WTC11 (cell line): ENCODE results near the gene ID2.

ENCODE experiments used
- AFF4 ChIP-seq: sonication (generic); formaldehyde crosslinking; IDR thresholded peaks from 2 replicates; pipeline ENCODE4 v1.8.1; 2023; ENCODE audit warnings: mild to moderate bottlenecking, missing genetic modification reagents, borderline replicate concordance
- CTCF ChIP-seq: fragments of 200-600 bp; IDR thresholded peaks from 2 replicates; pipeline ENCODE4 v1.8.0; 2022; ENCODE audit warnings: antibody characterized with exemption
- ELF4 ChIP-seq: sonication (generic); formaldehyde crosslinking; IDR thresholded peaks from 2 replicates; pipeline ENCODE4 v1.8.1; 2022; ENCODE audit warnings: low read depth, mild to moderate bottlenecking, moderate library complexity, missing genetic modification reagents
- ESRRA ChIP-seq: sonication (generic); formaldehyde crosslinking; IDR thresholded peaks from 2 replicates; pipeline ENCODE4 v1.8.1; 2022; ENCODE audit warnings: mild to moderate bottlenecking, missing genetic modification reagents, borderline replicate concordance
- GABPB1 ChIP-seq: sonication (generic); formaldehyde crosslinking; IDR thresholded peaks from 2 replicates; pipeline ENCODE4 v1.8.1; 2023; ENCODE audit warnings: mild to moderate bottlenecking, missing genetic modification reagents
- JUN ChIP-seq: sonication (generic); formaldehyde crosslinking; IDR thresholded peaks from 2 replicates; pipeline ENCODE4 v1.8.0; 2023; ENCODE audit warnings: mild to moderate bottlenecking, missing genetic modification reagents
- RORB ChIP-seq: fragments of 250-450 bp; sonication (Bioruptor Pico); IDR thresholded peaks from 2 replicates; pipeline ENCODE4 v1.9.0; 2021; ENCODE audit warnings: mild to moderate bottlenecking
- ZNF263 ChIP-seq: sonication (generic); formaldehyde crosslinking; IDR thresholded peaks from 2 replicates; pipeline ENCODE4 v1.8.1; 2022; ENCODE audit warnings: low read depth, mild to moderate bottlenecking, moderate library complexity, missing genetic modification reagents
- TF ChIP-seq, protein P1 (sequence below): sonication (generic); formaldehyde crosslinking; IDR thresholded peaks from 2 replicates; pipeline ENCODE4 v1.8.1; 2022; ENCODE audit warnings: low read depth, mild to moderate bottlenecking, moderate library complexity, missing genetic modification reagents, borderline replicate concordance
- TF ChIP-seq, protein P2 (sequence below): sonication (generic); formaldehyde crosslinking; IDR thresholded peaks from 2 replicates; pipeline ENCODE4 v1.8.0; 2022; ENCODE audit warnings: mild to moderate bottlenecking, missing genetic modification reagents
- TF ChIP-seq, protein P3 (sequence below): sonication (generic); formaldehyde crosslinking; IDR thresholded peaks from 2 replicates; pipeline ENCODE4 v1.8.0; 2022; ENCODE audit warnings: mild to moderate bottlenecking, missing genetic modification reagents

- no peak for TF ChIP-seq CTCF
- no peak for TF ChIP-seq GABPB1
- TF ChIP-seq, protein P1, sequence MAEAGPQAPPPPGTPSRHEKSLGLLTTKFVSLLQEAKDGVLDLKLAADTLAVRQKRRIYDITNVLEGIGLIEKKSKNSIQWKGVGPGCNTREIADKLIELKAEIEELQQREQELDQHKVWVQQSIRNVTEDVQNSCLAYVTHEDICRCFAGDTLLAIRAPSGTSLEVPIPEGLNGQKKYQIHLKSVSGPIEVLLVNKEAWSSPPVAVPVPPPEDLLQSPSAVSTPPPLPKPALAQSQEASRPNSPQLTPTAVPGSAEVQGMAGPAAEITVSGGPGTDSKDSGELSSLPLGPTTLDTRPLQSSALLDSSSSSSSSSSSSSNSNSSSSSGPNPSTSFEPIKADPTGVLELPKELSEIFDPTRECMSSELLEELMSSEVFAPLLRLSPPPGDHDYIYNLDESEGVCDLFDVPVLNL (CRISPR knock-in tag) = no peak
- no peak for TF ChIP-seq ELF4 (CRISPR knock-in tag)
- no peak for TF ChIP-seq ZNF263 (CRISPR knock-in tag)
- TF ChIP-seq ESRRA (CRISPR knock-in tag) = no peak
- TF ChIP-seq JUN (CRISPR knock-in tag) = no peak
- TF ChIP-seq AFF4 (CRISPR knock-in tag) = no peak
- TF ChIP-seq, protein P2, sequence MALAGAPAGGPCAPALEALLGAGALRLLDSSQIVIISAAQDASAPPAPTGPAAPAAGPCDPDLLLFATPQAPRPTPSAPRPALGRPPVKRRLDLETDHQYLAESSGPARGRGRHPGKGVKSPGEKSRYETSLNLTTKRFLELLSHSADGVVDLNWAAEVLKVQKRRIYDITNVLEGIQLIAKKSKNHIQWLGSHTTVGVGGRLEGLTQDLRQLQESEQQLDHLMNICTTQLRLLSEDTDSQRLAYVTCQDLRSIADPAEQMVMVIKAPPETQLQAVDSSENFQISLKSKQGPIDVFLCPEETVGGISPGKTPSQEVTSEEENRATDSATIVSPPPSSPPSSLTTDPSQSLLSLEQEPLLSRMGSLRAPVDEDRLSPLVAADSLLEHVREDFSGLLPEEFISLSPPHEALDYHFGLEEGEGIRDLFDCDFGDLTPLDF (CRISPR knock-in tag) = no peak
- no peak for TF ChIP-seq RORB (CRISPR knock-in tag)
- TF ChIP-seq, protein P3, sequence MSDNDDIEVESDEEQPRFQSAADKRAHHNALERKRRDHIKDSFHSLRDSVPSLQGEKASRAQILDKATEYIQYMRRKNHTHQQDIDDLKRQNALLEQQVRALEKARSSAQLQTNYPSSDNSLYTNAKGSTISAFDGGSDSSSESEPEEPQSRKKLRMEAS (CRISPR knock-in tag) = no peak
These were observed 42.7 kb upstream of the ID2 start for GRCh38 chr2:8639122-8639635.
